HEK293 (cell line): ENCODE data around the gene TMEM161B.

ENCODE experiments used
- CTCF ChIA-PET: fragments of 350-600 bp; formaldehyde crosslinking; extraction: SDS; loops from one replicate; lab custom pipeline; 2021; ENCODE audit warnings: antibody characterized with exemption; lab: Yijun Ruan, JAX
- POLR2A ChIA-PET: fragments of 300-600 bp; formaldehyde crosslinking; extraction: SDS; loops from one replicate; lab custom pipeline; 2020; ENCODE audit warnings: antibody characterized with exemption, inconsistent platforms; lab: Yijun Ruan, JAX
- H3K27ac ChIP-seq: fragments of 200-500 bp; sonication (Bioruptor generic); 2 replicates; pipeline ENCODE4 v1.5.1; 2014; ENCODE audit warnings: low read depth, low read length, control low read depth, inconsistent platforms; ENCODE audit errors: extremely low read depth
- H3K36me3 ChIP-seq, 2 experiments: fragments of 200-500 bp in 1 of 2; sonication (Bioruptor generic) in 1 of 2; 1 replicate in 1 of 2; 2 replicates in 1 of 2; pipeline ENCODE4 v1.5.1; 2014 to 2017; ENCODE audit warnings: inconsistent platforms in 2 of 2, low read length in 2 of 2; ENCODE audit not compliant: control insufficient read depth in 2 of 2, insufficient read depth in 1 of 2
- H3K4me1 ChIP-seq: fragments of 200-500 bp; sonication (Bioruptor generic); 2 replicates; pipeline ENCODE4 v1.5.1; 2014; ENCODE audit warnings: mild to moderate bottlenecking, low read length, inconsistent platforms; ENCODE audit not compliant: control insufficient read depth, insufficient read depth
- H3K4me3 ChIP-seq: 2 replicates; pipeline ENCODE4 v1.5.1; 2011; ENCODE audit warnings: low read depth, mild to moderate bottlenecking, control low read depth, low read length, moderate library complexity
- H3K9me3 ChIP-seq: fragments of 200-500 bp; sonication (Bioruptor generic); 2 replicates; pipeline ENCODE4 v1.5.1; 2014; ENCODE audit warnings: low read depth, low read length, inconsistent platforms; ENCODE audit not compliant: control insufficient read depth, insufficient read depth
- HOXA7 ChIP-seq: sonication (generic); formaldehyde crosslinking; IDR thresholded peaks from 2 replicates; pipeline ENCODE4 v1.8.1; 2022; ENCODE audit warnings: missing genetic modification reagents, borderline replicate concordance
- HOXD13 ChIP-seq: sonication (generic); formaldehyde crosslinking; IDR thresholded peaks from 2 replicates; pipeline ENCODE4 v1.8.0; 2022; ENCODE audit warnings: missing genetic modification reagents, borderline replicate concordance
- KLF9 ChIP-seq: fragments of 450-650 bp; formaldehyde crosslinking; IDR thresholded peaks from 2 replicates; pipeline ENCODE4 v1.5.1; 2016; ENCODE audit warnings: missing biosample characterization, missing genetic modification characterization, low read depth
- PRDM4 ChIP-seq: fragments of 450-650 bp; formaldehyde crosslinking; IDR thresholded peaks from 2 replicates; pipeline ENCODE4 v1.5.1; 2017; ENCODE audit warnings: missing biosample characterization, missing genetic modification characterization
- PRDM6 ChIP-seq: fragments of 450-650 bp; formaldehyde crosslinking; IDR thresholded peaks from 2 replicates; pipeline ENCODE4 v1.5.1; 2017; ENCODE audit warnings: missing biosample characterization, missing genetic modification characterization
- SP3 ChIP-seq: fragments of 450-650 bp; formaldehyde crosslinking; IDR thresholded peaks from 2 replicates; pipeline ENCODE4 v1.5.1; 2016; ENCODE audit warnings: missing biosample characterization, missing genetic modification characterization
- WT1 ChIP-seq: fragments of 450-650 bp; formaldehyde crosslinking; IDR thresholded peaks from 2 replicates; pipeline ENCODE4 v1.5.1; 2016; ENCODE audit warnings: missing biosample characterization, missing genetic modification characterization
- YY1 ChIP-seq: fragments of 450-650 bp; formaldehyde crosslinking; IDR thresholded peaks from 2 replicates; pipeline ENCODE4 v1.5.1; 2018; ENCODE audit warnings: missing biosample characterization, missing genetic modification characterization
- ZBTB20 ChIP-seq: fragments of 450-650 bp; formaldehyde crosslinking; IDR thresholded peaks from 2 replicates; pipeline ENCODE4 v1.5.1; 2016; ENCODE audit warnings: missing biosample characterization, missing genetic modification characterization
- ZBTB7A ChIP-seq: fragments of 450-650 bp; formaldehyde crosslinking; IDR thresholded peaks from 2 replicates; pipeline ENCODE4 v1.5.1; 2016; ENCODE audit warnings: low read depth, missing biosample characterization, missing genetic modification characterization
- ZBTB8A ChIP-seq: fragments of 450-650 bp; formaldehyde crosslinking; IDR thresholded peaks from 2 replicates; pipeline ENCODE4 v1.5.1; 2016; ENCODE audit warnings: missing biosample characterization, missing genetic modification characterization
- ZNF155 ChIP-seq: fragments of 450-650 bp; formaldehyde crosslinking; IDR thresholded peaks from 2 replicates; pipeline ENCODE4 v1.5.1; 2016; ENCODE audit warnings: missing biosample characterization, missing genetic modification characterization
- ZNF157 ChIP-seq: fragments of 450-650 bp; formaldehyde crosslinking; IDR thresholded peaks from 2 replicates; pipeline ENCODE4 v1.5.1; 2016; ENCODE audit warnings: missing biosample characterization, missing genetic modification characterization
- ZNF2 ChIP-seq: fragments of 450-650 bp; formaldehyde crosslinking; IDR thresholded peaks from 2 replicates; pipeline ENCODE4 v1.5.1; 2016; ENCODE audit warnings: missing biosample characterization, missing genetic modification characterization
- ZNF214 ChIP-seq: fragments of 450-650 bp; formaldehyde crosslinking; IDR thresholded peaks from 2 replicates; pipeline ENCODE4 v1.5.1; 2017; ENCODE audit warnings: missing biosample characterization, mild to moderate bottlenecking, missing genetic modification characterization, borderline replicate concordance
- ZNF221 ChIP-seq: fragments of 450-650 bp; formaldehyde crosslinking; IDR thresholded peaks from 2 replicates; pipeline ENCODE4 v1.5.1; 2017; ENCODE audit warnings: missing biosample characterization, missing genetic modification characterization, borderline replicate concordance
- ZNF394 ChIP-seq: fragments of 450-650 bp; formaldehyde crosslinking; IDR thresholded peaks from 2 replicates; pipeline ENCODE4 v1.5.1; 2016; ENCODE audit warnings: missing biosample characterization, missing genetic modification characterization, mild to moderate bottlenecking, moderate library complexity, borderline replicate concordance
- ZNF433 ChIP-seq: fragments of 450-650 bp; formaldehyde crosslinking; IDR thresholded peaks from 2 replicates; pipeline ENCODE4 v1.5.1; 2016; ENCODE audit warnings: missing biosample characterization, missing genetic modification characterization, low read depth
- ZNF626 ChIP-seq: fragments of 450-650 bp; sonication (Bioruptor Pico); formaldehyde crosslinking; IDR thresholded peaks from 2 replicates; pipeline ENCODE4 v1.5.1; 2018; ENCODE audit warnings: missing biosample characterization, missing genetic modification characterization, inconsistent platforms
- ZNF664 ChIP-seq: fragments of 450-650 bp; formaldehyde crosslinking; IDR thresholded peaks from 2 replicates; pipeline ENCODE4 v1.5.1; 2016; ENCODE audit warnings: missing biosample characterization, missing genetic modification characterization
- ZNF747 ChIP-seq: fragments of 450-650 bp; formaldehyde crosslinking; IDR thresholded peaks from 2 replicates; pipeline ENCODE4 v1.5.1; 2016; ENCODE audit warnings: missing biosample characterization, missing genetic modification characterization
- ZSCAN18 ChIP-seq: fragments of 450-650 bp; formaldehyde crosslinking; IDR thresholded peaks from 2 replicates; pipeline ENCODE4 v1.5.1; 2016; ENCODE audit warnings: missing biosample characterization, missing genetic modification characterization
- ZSCAN4 ChIP-seq: fragments of 450-650 bp; formaldehyde crosslinking; IDR thresholded peaks from 2 replicates; pipeline ENCODE4 v1.5.1; 2017; ENCODE audit warnings: missing biosample characterization, missing genetic modification characterization
- ZSCAN5A ChIP-seq: fragments of 450-650 bp; formaldehyde crosslinking; IDR thresholded peaks from 2 replicates; pipeline ENCODE4 v1.5.1; 2016; ENCODE audit warnings: missing biosample characterization, missing genetic modification characterization

The TMEM161B gene

GRCh38 chr5:88258636-88259035 lies 10.0 kb downstream of the TMEM161B start (continued):
- no peak for TF ChIP-seq ZNF394 (tag by site-specific recombination)

GRCh38 chr5:88256872-88257271 lies 11.8 kb downstream of the TMEM161B start:
- POLR2A ChIA-PET, result interaction anchor here (0.8 to 1.6 kb wide), 2 partner anchors 10 to 11 kb away, joined by 3 to 5 read pairs; no protein-coding TSS in a partner anchor
- no peak overlapping the region for H3K27ac ChIP-seq
- CTCF ChIA-PET, result interaction anchor here (1.3 kb wide), 1 partner anchor 12 kb away, joined by 3 read pairs; no protein-coding TSS in a partner anchor
- H3K4me1 ChIP-seq, result no peaks in the 10 kb centered on the region
- no peak overlapping the region for H3K4me3 ChIP-seq
- no peaks in the 10 kb centered on the region for H3K9me3 ChIP-seq
- H3K36me3 ChIP-seq, result no peaks in the 10 kb centered on the region; a peak in 1 of 3 replicates
- TF ChIP-seq HOXA7 (CRISPR knock-in tag) (no peak), YY1 (tag by site-specific recombination) (no peak), PRDM4 (tag by site-specific recombination) (no peak), ZNF433 (tag by site-specific recombination) (no peak), ZSCAN4 (no peak), ZNF214 (no peak), ZNF747 (tag by site-specific recombination) (no peak), ZNF155 (no peak), ZBTB7A (tag by site-specific recombination) (no peak), ZNF2 (tag by site-specific recombination) (no peak), ZNF157 (tag by site-specific recombination) (no peak), KLF9 (tag by site-specific recombination) (no peak), HOXD13 (CRISPR knock-in tag) (no peak), ZSCAN18 (tag by site-specific recombination) (no peak), ZNF221 (tag by site-specific recombination) (no peak), ZSCAN5A (tag by site-specific recombination) (no peak)

- POLR2A ChIA-PET, result no interaction called here
- CTCF ChIA-PET, result no interaction called here
- H3K27ac ChIP-seq, result no peak overlapping the region
- TF ChIP-seq ZBTB20 (no peak), ZNF664 (tag by site-specific recombination) (peak; percentile 67), WT1 (tag by site-specific recombination) (no peak), PRDM6 (peak; percentile 9; the same call in 1 of the 2 replicates), ZNF626 (tag by site-specific recombination) (no peak), SP3 (tag by site-specific recombination) (no peak), ZBTB8A (tag by site-specific recombination) (no peak)
These were observed 12.6 kb downstream of the TMEM161B start for GRCh38 chr5:88256037-88256436.

More at GRCh38 chr5:88256037-88256436, 12.6 kb downstream of the TMEM161B start:
- H3K4me1 ChIP-seq, result no peaks in the 10 kb centered on the region
- no peaks in the 10 kb centered on the region; a peak in 1 of 3 replicates for H3K36me3 ChIP-seq
- H3K4me3 ChIP-seq, result no peak overlapping the region
- no peaks in the 10 kb centered on the region for H3K9me3 ChIP-seq
